Muscle layer of colon (tissue), 2 donors: Measurements from ENCODE around the gene IP6K3.

Source experiments
- H3K27ac ChIP-seq: one replicate; pipeline ENCODE4 v1.7.0; 2013; ENCODE audit warnings: low read depth, mild to moderate bottlenecking, low read length, moderate library complexity
- H3K27me3 ChIP-seq, 2 donors: one replicate each; pipeline ENCODE4 v1.7.0; 2013; ENCODE audit warnings: low read length in 2 of 2, mild to moderate bottlenecking in 2 of 2; ENCODE audit not compliant: insufficient read depth in 2 of 2, control insufficient read depth in 1 of 2
- H3K36me3 ChIP-seq: one replicate; pipeline ENCODE4 v1.7.0; 2013; ENCODE audit warnings: mild to moderate bottlenecking, low read length; ENCODE audit not compliant: insufficient read depth
- H3K4me1 ChIP-seq: one replicate; pipeline ENCODE4 v1.7.0; 2013; ENCODE audit warnings: mild to moderate bottlenecking, low read length; ENCODE audit not compliant: insufficient read depth
- H3K4me3 ChIP-seq, 2 donors: one replicate each; pipeline ENCODE4 v1.7.0; 2013; ENCODE audit warnings: low read length in 2 of 2, low read depth in 1 of 2, mild to moderate bottlenecking in 1 of 2, moderate library complexity in 1 of 2
- H3K9ac ChIP-seq: one replicate; pipeline ENCODE4 v1.7.0; 2013; ENCODE audit warnings: low read length
- H3K9me3 ChIP-seq: one replicate; pipeline ENCODE4 v1.7.0; 2013; ENCODE audit warnings: mild to moderate bottlenecking, low read length
- donor health status: abdominal sarcoma.
- donor health status: Adenocarcinoma of cecum.

The IP6K3 gene

DNA sequence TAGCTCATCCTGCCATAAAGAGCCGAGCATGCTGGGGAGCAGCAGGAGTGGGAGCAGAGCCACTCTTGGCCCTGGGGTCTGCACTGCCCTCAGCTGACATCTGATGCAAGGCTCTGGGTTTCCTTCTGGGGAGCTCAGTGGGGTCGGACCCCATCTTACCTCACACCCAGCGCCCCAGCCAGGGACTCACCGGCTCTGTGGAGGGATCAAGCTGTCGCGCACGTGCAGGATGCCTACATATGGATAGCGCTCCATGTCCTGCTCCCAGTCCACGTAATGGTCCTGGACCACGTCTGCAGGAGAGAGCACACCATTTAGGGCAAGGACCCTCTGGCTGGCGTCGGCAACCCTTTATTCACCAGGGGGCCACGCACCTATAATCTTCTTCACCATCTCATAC, 30.1 kb upstream of the IP6K3 start:
- H3K36me3 ChIP-seq, result peaks cover 92% of the 10 kb centered on the region
- no peaks in the 10 kb centered on the region for H3K9me3 ChIP-seq
- H3K9ac ChIP-seq, result no peak overlapping the region

GRCh38 chr6:33776186-33776585, 29.5 kb upstream of the IP6K3 start:
- Histone ChIP-seq H3K36me3 (peaks cover 90% of the 10 kb centered on the region), H3K4me1 (peaks cover 14% of the 10 kb centered on the region), H3K27me3 (no peaks in the 10 kb centered on the region), H3K9me3 (no peaks in the 10 kb centered on the region), H3K4me3 (no peak overlapping the region), H3K9ac (no peak overlapping the region), H3K27ac (no peak overlapping the region)

More for the DNA sequence above, 30.1 kb upstream of the IP6K3 start:
- Histone ChIP-seq H3K27ac (no peak overlapping the region), H3K4me1 (peaks cover 9% of the 10 kb centered on the region), H3K27me3 (no peaks in the 10 kb centered on the region), H3K4me3 (no peak overlapping the region)

GRCh38 chr6:33774774-33775173, 28.1 kb upstream of the IP6K3 start:
- H3K36me3 ChIP-seq, result peaks cover 76% of the 10 kb centered on the region
- no peak overlapping the region for H3K4me3 ChIP-seq
- H3K9ac ChIP-seq, result no peak overlapping the region
- no peaks in the 10 kb centered on the region for H3K9me3 ChIP-seq
- H3K27ac ChIP-seq, result no peak overlapping the region
- H3K27me3 ChIP-seq, result no peaks in the 10 kb centered on the region
- H3K4me1 ChIP-seq, result peaks cover 28% of the 10 kb centered on the region

- H3K36me3 ChIP-seq, result peaks cover 58% of the 10 kb centered on the region
- no peak overlapping the region for H3K4me3 ChIP-seq
- H3K4me1 ChIP-seq, result peaks cover 30% of the 10 kb centered on the region
- H3K27me3 ChIP-seq, result no peaks in the 10 kb centered on the region
- H3K27ac ChIP-seq, result no peak overlapping the region
- H3K9me3 ChIP-seq, result no peaks in the 10 kb centered on the region
- no peak overlapping the region for H3K9ac ChIP-seq
Measured at GRCh38 chr6:33772902-33773472, 26.3 kb upstream of the IP6K3 start.

GRCh38 chr6:33772082-33772830, 25.6 kb upstream of the IP6K3 start:
- Histone ChIP-seq H3K27ac (no peak overlapping the region), H3K9me3 (no peaks in the 10 kb centered on the region), H3K9ac (no peak overlapping the region), H3K36me3 (peaks cover 51% of the 10 kb centered on the region), H3K27me3 (no peaks in the 10 kb centered on the region), H3K4me3 (no peak overlapping the region), H3K4me1 (peaks cover 30% of the 10 kb centered on the region)

GRCh38 chr6:33771146-33772081, 24.7 kb upstream of the IP6K3 start:
- H3K27me3 ChIP-seq, result no peaks in the 10 kb centered on the region
- no peak overlapping the region for H3K9ac ChIP-seq
- H3K9me3 ChIP-seq, result no peaks in the 10 kb centered on the region
- H3K36me3 ChIP-seq, result peaks cover 43% of the 10 kb centered on the region
- H3K27ac ChIP-seq, result peak overlapping the region; percentile 54
- peaks cover 30% of the 10 kb centered on the region for H3K4me1 ChIP-seq
- H3K4me3 ChIP-seq, result no peak overlapping the region

GRCh38 chr6:33770833-33771145, 24.1 kb upstream of the IP6K3 start:
- Histone ChIP-seq H3K4me3 (no peak overlapping the region), H3K27ac (peak overlapping the region; percentile 54), H3K9ac (no peak overlapping the region), H3K36me3 (peaks cover 36% of the 10 kb centered on the region), H3K27me3 (no peaks in the 10 kb centered on the region), H3K4me1 (peaks cover 30% of the 10 kb centered on the region), H3K9me3 (no peaks in the 10 kb centered on the region)

DNA sequence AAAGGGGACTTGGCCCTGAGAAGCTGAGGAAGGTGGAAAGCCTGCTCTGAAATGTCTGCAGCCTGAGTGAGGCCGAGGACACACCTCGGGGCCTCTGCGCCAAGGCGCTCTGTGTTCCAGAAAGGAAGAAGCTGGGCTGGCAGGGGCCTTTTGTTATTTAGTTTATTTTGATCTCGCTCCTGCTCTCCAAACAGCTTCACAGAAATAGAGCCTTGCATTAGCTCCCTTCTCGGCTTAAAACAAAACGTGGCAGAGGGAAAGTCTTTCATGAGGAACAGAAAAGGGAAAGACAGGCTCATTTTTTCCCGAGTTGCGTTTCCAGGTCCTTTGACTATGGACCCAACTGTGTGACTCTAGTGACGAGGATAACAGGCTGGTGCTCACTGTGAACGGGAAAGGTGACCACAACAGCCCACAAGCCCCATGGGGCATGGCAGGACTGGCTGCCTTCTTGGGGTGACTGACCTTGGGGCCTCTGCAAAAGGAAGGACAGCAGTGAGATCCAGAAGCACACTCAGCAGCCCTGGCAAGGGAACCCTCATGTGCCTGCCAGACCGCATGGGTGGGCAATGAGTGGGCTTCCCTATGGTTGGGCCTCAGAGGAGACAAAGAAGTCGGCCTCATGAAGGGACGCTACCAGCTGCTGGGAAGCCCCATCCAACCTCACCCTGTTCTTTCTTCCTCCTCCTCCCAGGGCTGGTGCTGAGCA, 23.6 kb upstream of the IP6K3 start:
- Histone ChIP-seq H3K9ac (no peak overlapping the region), H3K9me3 (no peaks in the 10 kb centered on the region), H3K27me3 (no peaks in the 10 kb centered on the region), H3K36me3 (peaks cover 31% of the 10 kb centered on the region), H3K27ac (no peak overlapping the region), H3K4me3 (no peak overlapping the region), H3K4me1 (peaks cover 30% of the 10 kb centered on the region)

GRCh38 chr6:33769248-33769821, 22.6 kb upstream of the IP6K3 start:
- Histone ChIP-seq H3K27me3 (no peaks in the 10 kb centered on the region), H3K36me3 (peaks cover 22% of the 10 kb centered on the region), H3K4me3 (no peak overlapping the region), H3K4me1 (peaks cover 30% of the 10 kb centered on the region), H3K9ac (no peak overlapping the region), H3K27ac (no peak overlapping the region), H3K9me3 (no peaks in the 10 kb centered on the region)

DNA sequence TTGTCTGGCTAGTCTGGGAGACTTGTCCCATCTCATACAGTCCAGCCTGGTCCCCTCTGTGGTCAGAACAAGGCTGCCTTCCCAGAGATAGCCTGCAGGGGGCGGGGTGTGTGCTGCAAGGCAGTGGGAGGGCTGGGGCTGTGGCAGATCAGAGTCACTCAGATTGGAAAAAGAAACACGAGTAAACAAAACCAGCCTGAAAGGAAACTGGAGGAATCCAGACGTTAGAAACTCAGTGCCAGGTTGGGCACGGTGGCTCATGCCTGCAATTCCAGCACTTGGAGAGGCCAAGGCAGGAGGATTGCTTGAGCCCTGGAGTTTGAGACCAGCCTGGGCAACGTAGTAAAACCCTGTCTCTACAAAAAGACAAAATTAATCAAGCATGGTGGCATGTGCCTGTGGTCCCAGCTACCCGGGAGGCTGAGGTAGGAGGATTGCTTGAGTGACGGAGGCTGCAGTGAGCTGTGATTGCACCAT, 22.0 kb upstream of the IP6K3 start:
- Histone ChIP-seq H3K27me3 (no peaks in the 10 kb centered on the region), H3K36me3 (peaks cover 17% of the 10 kb centered on the region), H3K9me3 (no peaks in the 10 kb centered on the region), H3K4me3 (no peak overlapping the region), H3K9ac (no peak overlapping the region), H3K4me1 (peaks cover 30% of the 10 kb centered on the region), H3K27ac (no peak overlapping the region)
